GM18867 (cell line): ENCODE data around the gene MVP.

ENCODE experiments used
- ATAC-seq: cut with Tn5 transposase; IDR thresholded peaks from one replicate; pipeline ENCODE4 v1.9.1; 2021; ENCODE audit warnings: mild to moderate bottlenecking, moderate library complexity; ENCODE audit not compliant: unreplicated experiment

The MVP gene

DNA sequence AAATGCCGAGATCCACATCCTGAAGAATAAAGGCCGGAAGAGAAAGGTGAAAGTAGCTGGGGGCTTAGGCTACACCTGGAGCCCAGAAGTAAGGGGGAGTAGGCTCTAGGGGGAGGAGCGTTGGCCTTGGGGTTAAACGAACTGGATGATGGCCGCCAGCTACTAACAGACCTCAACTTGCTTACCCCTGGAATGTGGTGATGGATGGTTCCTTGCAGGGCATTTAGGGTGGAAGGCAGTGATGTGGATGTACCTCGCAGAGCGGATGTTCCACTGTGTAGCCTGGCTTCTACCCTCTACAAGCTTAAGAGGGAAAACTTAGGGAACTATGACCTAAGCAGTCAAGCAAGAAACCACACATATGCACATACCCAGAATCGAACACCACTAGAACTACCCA lies 16.2 kb upstream of the MVP start:
- no peak for ATAC-seq

- no peak for ATAC-seq
Observed at GRCh38 chr16:29804455-29805231, 15.6 kb upstream of the MVP start.

DNA sequence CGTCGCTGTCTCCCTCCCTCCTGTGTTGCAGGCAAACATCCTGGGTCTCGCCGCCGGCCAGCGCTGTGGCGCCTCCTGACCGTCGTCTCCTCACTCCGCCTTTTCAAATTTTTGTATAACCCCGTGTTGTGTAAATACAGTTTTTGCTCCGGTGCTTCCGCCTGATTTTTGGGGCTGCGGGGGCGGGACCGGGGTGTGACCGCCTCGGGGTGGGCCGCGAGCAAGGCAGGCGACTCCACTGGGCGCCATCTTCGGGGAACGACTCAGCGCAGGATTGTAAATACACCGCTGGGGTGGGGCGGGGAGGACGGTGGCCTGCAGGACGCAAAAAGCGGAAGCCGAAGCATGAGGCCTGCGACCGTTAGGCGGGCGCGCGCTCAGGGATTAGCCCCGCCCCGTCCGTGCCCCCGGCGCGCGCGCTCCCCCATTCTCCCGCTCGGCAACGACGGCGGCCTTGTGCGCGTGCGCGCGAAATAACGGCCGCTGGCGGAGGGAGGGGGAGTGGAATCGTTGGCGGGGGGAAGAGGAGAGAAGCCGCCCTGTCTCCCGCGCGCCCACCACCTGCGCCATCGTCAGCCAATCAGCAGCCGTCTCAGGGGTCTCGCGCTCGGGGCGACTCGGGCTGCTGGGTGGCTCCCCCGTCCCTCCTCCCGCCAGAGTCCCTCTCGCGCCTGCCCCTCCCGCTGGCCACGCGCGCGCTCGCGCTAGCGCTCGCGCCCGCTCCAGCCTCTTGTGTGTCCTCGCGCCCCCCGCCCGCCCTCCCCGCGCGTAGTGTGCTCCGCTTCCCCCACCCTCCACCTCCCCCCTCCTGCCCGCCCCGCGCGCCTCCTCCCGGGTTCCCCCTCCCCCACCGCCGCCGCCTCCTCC lies 14.8 kb upstream of the MVP start:
- peak; percentile 51 for ATAC-seq

DNA sequence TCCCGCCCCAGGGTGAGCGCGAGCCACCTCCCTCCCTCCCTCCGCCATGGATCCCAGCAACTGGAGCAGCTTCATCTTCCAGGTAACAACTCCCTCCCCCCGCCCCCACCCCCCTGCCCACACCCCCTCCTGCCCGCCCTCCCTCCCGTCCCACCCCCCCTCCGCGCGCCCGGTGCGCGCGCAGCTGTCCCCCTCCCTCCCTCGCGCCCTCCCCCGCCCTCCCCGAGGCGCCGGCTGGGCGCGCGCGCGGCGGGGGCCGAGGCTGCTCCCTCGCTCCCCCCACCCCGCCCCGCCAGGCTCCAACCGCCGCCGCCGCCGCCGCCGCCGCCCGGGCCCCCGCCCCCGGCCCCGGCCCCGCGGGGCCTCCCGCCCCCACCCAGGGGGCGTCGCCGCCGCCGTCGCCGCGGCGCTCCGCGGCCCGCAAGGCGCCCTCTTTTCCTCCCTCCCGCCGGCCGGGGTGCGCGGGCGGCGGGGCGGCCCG lies 14.1 kb upstream of the MVP start, which contains the start of gene MAZ:
TSS of gene MAZ (plus strand) at position 431 of the 481 bp plus-strand sequence. CDS start 173 bp downstream, outside the sequence.
- ATAC-seq: no peak

DNA sequence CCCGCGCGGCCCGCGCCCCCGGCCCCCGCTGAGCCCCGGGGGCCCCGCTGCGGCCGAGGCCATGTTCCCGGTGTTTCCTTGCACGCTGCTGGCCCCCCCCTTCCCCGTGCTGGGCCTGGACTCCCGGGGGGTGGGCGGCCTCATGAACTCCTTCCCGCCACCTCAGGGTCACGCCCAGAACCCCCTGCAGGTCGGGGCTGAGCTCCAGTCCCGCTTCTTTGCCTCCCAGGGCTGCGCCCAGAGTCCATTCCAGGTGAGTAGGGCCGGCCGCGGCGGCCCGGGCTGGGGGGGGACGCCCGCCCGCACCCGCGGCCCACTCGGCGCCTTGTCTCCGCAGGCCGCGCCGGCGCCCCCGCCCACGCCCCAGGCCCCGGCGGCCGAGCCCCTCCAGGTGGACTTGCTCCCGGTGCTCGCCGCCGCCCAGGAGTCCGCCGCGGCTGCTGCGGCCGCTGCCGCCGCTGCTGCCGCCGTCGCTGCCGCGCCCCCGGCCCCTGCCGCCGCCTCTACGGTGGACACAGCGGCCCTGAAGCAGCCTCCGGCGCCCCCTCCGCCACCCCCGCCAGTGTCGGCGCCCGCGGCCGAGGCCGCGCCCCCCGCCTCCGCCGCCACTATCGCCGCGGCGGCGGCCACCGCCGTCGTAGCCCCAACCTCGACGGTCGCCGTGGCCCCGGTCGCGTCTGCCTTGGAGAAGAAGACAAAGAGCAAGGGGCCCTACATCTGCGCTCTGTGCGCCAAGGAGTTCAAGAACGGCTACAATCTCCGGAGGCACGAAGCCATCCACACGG lies 13.4 kb upstream of the MVP start:
- no peak for ATAC-seq

GRCh38 chr16:29807426-29808218 lies 12.6 kb upstream of the MVP start:
- no peak for ATAC-seq

GRCh38 chr16:29808219-29808900 lies 11.9 kb upstream of the MVP start:
- no peak for ATAC-seq

DNA sequence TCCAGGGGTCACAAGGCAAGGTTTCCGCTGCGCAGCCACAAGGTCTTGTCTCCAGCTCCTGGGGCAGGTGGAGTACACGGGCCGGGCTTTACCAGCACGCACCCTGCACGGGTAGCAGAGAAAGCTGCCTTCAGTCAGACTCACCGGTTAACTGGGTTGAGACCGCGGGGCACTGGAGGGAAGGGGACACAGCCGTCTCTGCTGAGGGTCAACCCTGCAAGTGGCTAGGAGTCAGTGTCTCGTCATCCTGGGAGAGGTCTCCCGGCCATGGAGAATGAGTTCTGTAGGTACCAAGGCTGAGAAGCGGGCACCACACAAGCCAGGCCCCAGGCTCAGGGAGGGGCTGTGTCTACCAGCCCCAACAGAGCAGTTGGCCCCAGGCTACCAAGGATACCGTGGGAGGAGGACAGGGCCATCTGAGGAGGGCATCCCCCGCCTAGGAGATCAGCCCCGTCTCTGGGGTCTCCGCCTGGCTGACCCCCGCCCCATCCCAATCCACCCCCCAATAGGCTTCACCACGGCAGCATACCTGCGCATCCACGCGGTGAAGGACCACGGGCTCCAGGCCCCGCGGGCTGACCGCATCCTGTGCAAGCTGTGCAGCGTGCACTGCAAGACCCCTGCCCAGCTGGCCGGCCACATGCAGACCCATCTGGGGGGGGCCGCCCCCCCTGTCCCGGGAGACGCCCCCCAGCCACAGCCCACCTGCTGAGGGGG lies 11.1 kb upstream of the MVP start:
- ATAC-seq: no peak

- no peak for ATAC-seq
Observed at GRCh38 chr16:29809850-29810698, 10.2 kb upstream of the MVP start.

DNA sequence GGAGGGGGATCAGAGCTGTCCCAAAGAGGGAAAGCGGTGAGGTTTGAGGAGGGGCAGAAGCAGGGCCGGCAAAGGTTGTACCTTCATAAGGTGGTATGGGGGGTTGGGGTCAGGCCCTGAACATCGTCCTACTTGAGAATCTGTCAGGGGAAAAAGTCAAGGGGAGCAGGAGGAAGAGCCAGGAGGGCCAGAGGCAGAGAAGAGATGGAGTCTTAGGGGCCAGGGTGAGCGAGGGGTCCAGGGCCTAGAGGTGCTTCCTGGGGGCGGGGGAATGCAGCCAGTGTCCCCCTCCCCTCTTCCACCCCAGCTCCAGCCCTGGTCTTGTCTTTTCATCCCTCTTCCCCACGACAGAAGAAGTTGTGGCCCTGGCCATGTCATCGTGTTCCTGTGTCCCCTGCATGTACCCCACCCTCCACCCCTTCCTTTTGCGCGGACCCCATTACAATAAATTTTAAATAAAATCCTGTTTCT lies 9.5 kb upstream of the MVP start:
- no peak for ATAC-seq

DNA sequence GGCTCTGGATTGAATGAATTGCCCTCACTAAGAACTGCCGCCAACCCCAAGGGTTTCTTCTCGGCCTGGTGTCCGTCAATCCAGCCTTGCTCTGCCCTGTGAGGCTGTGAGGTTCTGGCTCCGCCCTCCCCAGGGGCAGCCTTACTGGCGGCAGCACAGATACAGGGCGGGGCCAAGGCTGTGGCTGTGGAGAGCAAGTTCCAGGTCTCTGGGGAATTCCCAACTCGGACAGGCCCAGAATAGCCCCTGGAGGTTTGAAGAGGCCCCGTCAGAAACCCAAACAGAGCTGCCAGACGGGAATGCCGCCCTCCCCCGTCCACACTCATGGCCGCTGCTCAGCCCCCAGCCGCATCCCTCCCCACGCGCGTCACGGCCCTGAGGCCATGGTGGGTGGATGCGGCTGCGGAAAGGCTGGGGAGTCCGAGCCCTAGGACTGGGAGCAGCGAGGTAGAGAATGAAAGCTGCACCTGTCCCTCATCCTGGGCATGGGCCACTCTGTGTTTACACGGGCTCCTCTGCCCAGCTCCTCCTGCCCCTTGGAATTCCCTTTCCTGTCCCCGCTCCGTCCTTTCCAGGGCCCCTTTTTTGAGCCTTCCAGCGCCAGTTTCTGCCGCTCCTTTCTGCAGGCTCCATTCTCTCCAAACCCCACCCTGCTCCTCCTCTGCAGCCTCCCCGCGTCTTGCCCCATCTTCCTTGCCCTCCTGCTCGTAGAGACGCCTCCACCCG lies 8.9 kb upstream of the MVP start:
- ATAC-seq: peak; percentile 29

- no peak for ATAC-seq
Observed at GRCh38 chr16:29811896-29812665, 8.2 kb upstream of the MVP start, which contains the start of gene PRRT2. Gene PRRT2, plus strand, starts transcription at chr16:29812193. Its CDS starts 862 bp downstream, at chr16:29813055.

- no peak for ATAC-seq
Observed at GRCh38 chr16:29812754-29813643, 7.3 kb upstream of the MVP start.

DNA sequence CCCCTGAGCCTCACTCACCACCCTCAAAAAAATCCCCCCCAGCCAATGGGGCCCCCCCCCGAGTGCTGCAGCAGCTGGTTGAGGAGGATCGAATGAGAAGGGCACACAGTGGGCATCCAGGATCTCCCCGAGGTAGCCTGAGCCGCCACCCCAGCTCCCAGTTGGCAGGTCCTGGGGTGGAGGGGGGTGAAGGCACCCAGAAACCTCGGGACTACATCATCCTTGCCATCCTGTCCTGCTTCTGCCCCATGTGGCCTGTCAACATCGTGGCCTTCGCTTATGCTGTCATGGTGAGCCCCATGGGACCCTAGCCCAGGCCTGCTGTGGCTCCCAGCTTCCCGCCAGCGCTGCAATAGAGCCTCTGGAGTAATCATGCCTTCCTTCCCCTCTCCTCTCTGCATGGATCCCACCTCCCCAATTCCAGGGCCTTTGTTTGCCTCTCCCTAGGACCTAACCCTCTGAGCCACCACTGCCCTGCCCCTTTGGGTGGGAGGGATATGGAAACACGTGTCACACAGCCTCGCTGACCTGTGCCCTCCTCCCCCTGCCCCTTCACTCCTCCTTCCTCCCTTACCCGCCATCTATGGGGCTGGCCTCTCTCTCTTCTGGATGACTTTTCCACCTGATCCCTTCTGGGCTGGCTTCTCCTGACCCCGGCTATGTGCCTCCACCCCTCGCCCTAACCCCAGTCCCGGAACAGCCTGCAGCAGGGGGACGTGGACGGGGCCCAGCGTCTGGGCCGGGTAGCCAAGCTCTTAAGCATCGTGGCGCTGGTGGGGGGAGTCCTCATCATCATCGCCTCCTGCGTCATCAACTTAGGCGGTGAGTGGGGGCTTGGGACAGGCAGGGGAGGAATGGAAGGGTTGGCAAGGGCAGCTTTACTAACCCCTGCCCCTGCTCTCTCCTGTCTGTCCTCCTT lies 6.4 kb upstream of the MVP start:
- no peak for ATAC-seq
